ENCODE data around the gene C11orf24. TPM values are rescaled to one million over a fixed set of nuclear protein-coding genes. Genes with fewer than 3 reads are reported as not detected.
A peak's percentile ranks its signal among the peaks of the same experiment; 100 is the strongest.

C11orf24 gene
- polyA plus RNA-seq (2014; cell fraction: cytosol; rRNA removed), result 36.0 and 75.0 TPM in 2 replicates
- 26.4 and 29.5 TPM in 2 replicates for polyA plus RNA-seq (2014; cell fraction: nucleus; rRNA removed)

GRCh38 chr11:68271781-68272608 lies at the start of gene C11orf24:
Gene C11orf24 (minus strand): TSS chr11:68271973. CDS start chr11:68263767, 8,206 bp downstream.
- DNase-seq (ENCODE audit: low spot score), result peak; percentile 94

- no peak for DNase-seq (ENCODE audit: low spot score)
These were observed 45.5 kb upstream of the C11orf24 start for GRCh38 chr11:68317147-68317785.

GRCh38 chr11:68315171-68315920 lies 43.6 kb upstream of the C11orf24 start:
- DNase-seq (ENCODE audit: low spot score), result no peak

GRCh38 chr11:68314203-68315170 lies 42.7 kb upstream of the C11orf24 start:
- no peak for DNase-seq (ENCODE audit: low spot score)

GRCh38 chr11:68313574-68314202 lies 41.9 kb upstream of the C11orf24 start:
- no peak for DNase-seq (ENCODE audit: low spot score)

- no peak for DNase-seq (ENCODE audit: low spot score)
These were observed 41.2 kb upstream of the C11orf24 start for GRCh38 chr11:68312780-68313573.

- no peak for DNase-seq (ENCODE audit: low spot score)
These were observed 40.5 kb upstream of the C11orf24 start, which contains the start of gene LRP5 for GRCh38 chr11:68312117-68312779. Gene LRP5 (plus strand): TSS chr11:68312591. CDS start chr11:68312715, 124 bp downstream.

GRCh38 chr11:68311160-68312116 lies 39.7 kb upstream of the C11orf24 start:
- DNase-seq (ENCODE audit: low spot score), result no peak

GRCh38 chr11:68309621-68310185 lies 37.9 kb upstream of the C11orf24 start:
- no peak for DNase-seq (ENCODE audit: low spot score)

GRCh38 chr11:68308068-68308467 lies 36.3 kb upstream of the C11orf24 start:
- DNase-seq (ENCODE audit: low spot score), result no peak

GRCh38 chr11:68306636-68307035 lies 34.9 kb upstream of the C11orf24 start:
- DNase-seq (ENCODE audit: low spot score), result no peak

GRCh38 chr11:68303982-68304780 lies 32.4 kb upstream of the C11orf24 start:
- no peak for DNase-seq (ENCODE audit: low spot score)

GRCh38 chr11:68303083-68303482 lies 31.3 kb upstream of the C11orf24 start:
- no peak for DNase-seq (ENCODE audit: low spot score)

GRCh38 chr11:68302670-68303069 lies 30.9 kb upstream of the C11orf24 start:
- DNase-seq (ENCODE audit: low spot score), result peak; percentile 57

- no peak for DNase-seq (ENCODE audit: low spot score)
These were observed 30.5 kb upstream of the C11orf24 start for GRCh38 chr11:68302256-68302655.

GRCh38 chr11:68300076-68300830 lies 28.5 kb upstream of the C11orf24 start:
- DNase-seq (ENCODE audit: low spot score), result no peak

Measured in SK-N-DZ (cell line).